NCI-H748 (cell line): ENCODE data around the gene ANKRD55.

Experiments used
- DNase-seq: peaks from one replicate; lab custom pipeline; 2025; ENCODE audit not compliant: unreplicated experiment; lab: John Stamatoyannopoulos, UW

Gene ANKRD55

GRCh38 chr5:56054666-56055065 lies 178.5 kb downstream of the ANKRD55 start:
- no peak for DNase-seq

- DNase-seq = no peak
Measured at GRCh38 chr5:56053363-56053762, 179.8 kb downstream of the ANKRD55 start.

GRCh38 chr5:56052735-56053134 lies 180.4 kb downstream of the ANKRD55 start:
- no peak for DNase-seq

- DNase-seq = no peak
Measured at GRCh38 chr5:56050551-56051255, 182.4 kb downstream of the ANKRD55 start.
